Measurements from ENCODE around the gene ADAMTS2. TPM values are rescaled to one million over a fixed set of nuclear protein-coding genes. Genes with fewer than 3 reads are reported as not detected.

Gene ADAMTS2
- total RNA-seq (100 to 1,000 TPM in 1 of 7 donors, 10 to 100 TPM in 6; 44.0 to 101 (median 64.5) TPM), polyA plus RNA-seq (10 to 100 TPM in 1 of 3 donors, 1 to 10 TPM in 2; 4.0 to 16.8 (median 4.4) TPM)
- long read RNA-seq, donor 1, partial matches to known transcripts, result 0 of 5 reads
- long read RNA-seq, donor 1, other reads (novel, unspliced or antisense), result 0 of 5 reads
- long read RNA-seq, donor 2, full-length matches to known transcripts, result 6 of 6 reads
- long read RNA-seq, donor 2, partial matches to known transcripts, result 0 of 6 reads
- long read RNA-seq, donor 2, other reads (novel, unspliced or antisense), result 0 of 6 reads

GRCh38 chr5:179345433-179346321 is at the start of gene ADAMTS2:
Gene ADAMTS2 (minus strand): TSS chr5:179345461. CDS start chr5:179345328, 133 bp downstream.
- peak; percentile 73 for DNase-seq
- no peaks in the 10 kb centered on the region for H3K9me3 ChIP-seq
- H3K27ac ChIP-seq, result peak within 1 kb of the TSS; percentile 21 to 88 (median 70)
- peaks cover 8 to 53% (median 33%) of the 10 kb centered on the region in 6 donors for H3K4me1 ChIP-seq
- peak within 1 kb of the TSS; percentile 34 to 73 (median 51) for H3K4me3 ChIP-seq
- H3K36me3 ChIP-seq, result peaks cover 0 to 5% (median 0%) of the 10 kb centered on the region in 6 donors
- peaks cover 0 to 100% (median 43%) of the 10 kb centered on the region in 7 donors for H3K27me3 ChIP-seq (replicated peaks in 1 of 7)
- intact Hi-C loops (cut with DNase I; ENCODE audit: low total_unique reads), result no loop called here
- 6 to 53% (median 14%) methylated on average over 8 to 67 of the region's 67 CpGs for WGBS, 5 donors
- no peak for TF ChIP-seq POLR2AphosphoS5 (IDR thresholded peaks at IDR 0.05)
- TF ChIP-seq POLR2A (IDR thresholded peaks at IDR 0.05), result no peak
- TF ChIP-seq, protein P1, sequence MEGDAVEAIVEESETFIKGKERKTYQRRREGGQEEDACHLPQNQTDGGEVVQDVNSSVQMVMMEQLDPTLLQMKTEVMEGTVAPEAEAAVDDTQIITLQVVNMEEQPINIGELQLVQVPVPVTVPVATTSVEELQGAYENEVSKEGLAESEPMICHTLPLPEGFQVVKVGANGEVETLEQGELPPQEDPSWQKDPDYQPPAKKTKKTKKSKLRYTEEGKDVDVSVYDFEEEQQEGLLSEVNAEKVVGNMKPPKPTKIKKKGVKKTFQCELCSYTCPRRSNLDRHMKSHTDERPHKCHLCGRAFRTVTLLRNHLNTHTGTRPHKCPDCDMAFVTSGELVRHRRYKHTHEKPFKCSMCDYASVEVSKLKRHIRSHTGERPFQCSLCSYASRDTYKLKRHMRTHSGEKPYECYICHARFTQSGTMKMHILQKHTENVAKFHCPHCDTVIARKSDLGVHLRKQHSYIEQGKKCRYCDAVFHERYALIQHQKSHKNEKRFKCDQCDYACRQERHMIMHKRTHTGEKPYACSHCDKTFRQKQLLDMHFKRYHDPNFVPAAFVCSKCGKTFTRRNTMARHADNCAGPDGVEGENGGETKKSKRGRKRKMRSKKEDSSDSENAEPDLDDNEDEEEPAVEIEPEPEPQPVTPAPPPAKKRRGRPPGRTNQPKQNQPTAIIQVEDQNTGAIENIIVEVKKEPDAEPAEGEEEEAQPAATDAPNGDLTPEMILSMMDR (IDR thresholded peaks at IDR 0.05 in 8 of 11, conservative IDR thresholded peaks at IDR 0.05 in 3 of 11), result no peak

DNA sequence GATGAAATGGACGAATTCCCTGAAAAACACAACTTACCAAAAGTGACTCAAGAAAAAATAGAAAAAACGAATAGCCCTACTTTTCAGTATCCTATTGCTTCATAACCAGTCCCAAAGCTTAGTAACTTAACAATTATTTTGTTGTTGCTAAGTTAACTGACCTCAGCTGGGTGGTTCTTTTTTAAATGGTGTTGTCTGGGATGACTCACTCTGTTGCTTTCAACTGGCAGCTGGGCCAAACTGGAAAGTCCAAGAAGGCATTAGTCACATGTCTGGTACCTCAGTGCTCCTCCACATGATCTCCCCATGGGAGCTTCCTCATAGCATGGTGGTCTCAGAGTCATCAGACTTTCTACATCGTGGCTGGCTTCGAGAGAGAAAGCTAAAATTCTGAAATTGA is 47.8 kb upstream of the ADAMTS2 start:
- Histone ChIP-seq H3K27me3 (replicated peaks in 1 of 7) (peaks cover 0 to 6% (median 0%) of the 10 kb centered on the region in 7 donors), H3K4me3 (no peak overlapping the region), H3K27ac (no peak overlapping the region), H3K36me3 (no peaks in the 10 kb centered on the region), H3K4me1 (no peaks in the 10 kb centered on the region), H3K9me3 (peaks cover 8 to 61% (median 53%) of the 10 kb centered on the region in 8 donors)
- WGBS, 5 donors, result 57 to 77% (median 70%) methylated on average over 4 of the region's 4 CpGs
- TF ChIP-seq POLR2AphosphoS5 (IDR thresholded peaks at IDR 0.05), result no peak
- TF ChIP-seq, protein P1 (IDR thresholded peaks at IDR 0.05 in 8 of 11, conservative IDR thresholded peaks at IDR 0.05 in 3 of 11), result no peak
- no peak for TF ChIP-seq POLR2A (IDR thresholded peaks at IDR 0.05)
- no peak for DNase-seq
- intact Hi-C loops (cut with DNase I; ENCODE audit: low total_unique reads), result no loop called here

GRCh38 chr5:179387151-179388110 is 42.2 kb upstream of the ADAMTS2 start:
- peaks cover 0 to 25% (median 0%) of the 10 kb centered on the region in 7 donors for H3K27me3 ChIP-seq (replicated peaks in 1 of 7)
- H3K9me3 ChIP-seq, result peaks cover 8 to 43% (median 36%) of the 10 kb centered on the region in 8 donors
- H3K27ac ChIP-seq, result no peak overlapping the region
- H3K4me1 ChIP-seq, result no peaks in the 10 kb centered on the region
- no peaks in the 10 kb centered on the region for H3K36me3 ChIP-seq
- H3K4me3 ChIP-seq, result no peak overlapping the region
- DNase-seq, result no peak
- intact Hi-C loops (cut with DNase I; ENCODE audit: low total_unique reads), result no loop called here
- TF ChIP-seq POLR2A (IDR thresholded peaks at IDR 0.05) (no peak), POLR2AphosphoS5 (IDR thresholded peaks at IDR 0.05) (no peak)
- TF ChIP-seq, protein P1 (IDR thresholded peaks at IDR 0.05 in 8 of 11, conservative IDR thresholded peaks at IDR 0.05 in 3 of 11), result no peak
- 80 to 87% (median 84%) methylated on average over 18 to 19 of the region's 19 CpGs for WGBS, 5 donors
